ENCODE data around the gene CPEB2. TPM values are rescaled to one million over a fixed set of nuclear protein-coding genes. Genes with fewer than 3 reads are reported as not detected.

Gene CPEB2
- total RNA-seq, 2 experiments from 2014 or later = 4.4 to 5.4 TPM

- peaks cover 13% of the 10 kb centered on the region for H3K36me3 Mint-ChIP-seq (ENCODE audit: low read depth)
- intact Hi-C loops (cut with micrococcal nuclease) = no loop called here
Measured at GRCh38 chr4:15034071-15034764, 31.9 kb downstream of the CPEB2 start.

DNA sequence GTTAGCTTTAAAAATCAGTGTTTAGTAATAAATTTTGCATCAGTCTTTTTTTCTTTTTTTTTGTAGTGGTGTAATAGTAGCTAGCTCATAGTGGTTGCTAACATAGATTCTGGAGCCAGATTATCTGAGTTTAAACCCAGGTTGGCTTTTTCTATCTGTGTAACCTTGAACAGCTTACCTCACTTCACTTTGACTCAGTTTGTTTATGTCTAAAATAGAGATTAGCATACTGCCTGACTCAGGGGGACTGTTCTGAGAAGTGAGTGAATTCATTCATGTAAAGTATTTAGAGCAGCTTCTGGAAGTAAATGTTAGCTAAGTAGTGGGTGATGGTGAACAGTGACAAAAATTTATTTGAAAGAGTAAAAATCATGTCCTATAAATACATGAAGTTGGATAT lies 32.9 kb downstream of the CPEB2 start:
- Mint-ChIP-seq H3K27me3 (ENCODE audit: low read depth) (no peaks in the 10 kb centered on the region), H3K27ac (no peak overlapping the region), H3K4me3 (no peak overlapping the region), H3K36me3 (ENCODE audit: low read depth) (peaks cover 13% of the 10 kb centered on the region), H3K4me1 (ENCODE audit: low read depth) (peaks cover 2% of the 10 kb centered on the region), H3K9me3 (no peaks in the 10 kb centered on the region)
- DNase-seq = no peak
- intact Hi-C loops (cut with micrococcal nuclease) = no loop called here
- CTCF ChIA-PET = no interaction called here

More at GRCh38 chr4:15034071-15034764, 31.9 kb downstream of the CPEB2 start:
- H3K27ac Mint-ChIP-seq = no peak overlapping the region
- no peak for DNase-seq
- peaks cover 6% of the 10 kb centered on the region for H3K4me1 Mint-ChIP-seq (ENCODE audit: low read depth)
- no peaks in the 10 kb centered on the region for H3K27me3 Mint-ChIP-seq (ENCODE audit: low read depth)
- no peak overlapping the region for H3K4me3 Mint-ChIP-seq
- CTCF ChIA-PET = interaction anchor here (0.6 kb wide), 1 partner anchor 95 kb away, joined by 3 read pairs; no protein-coding TSS in a partner anchor
- no peaks in the 10 kb centered on the region for H3K9me3 Mint-ChIP-seq

DNA sequence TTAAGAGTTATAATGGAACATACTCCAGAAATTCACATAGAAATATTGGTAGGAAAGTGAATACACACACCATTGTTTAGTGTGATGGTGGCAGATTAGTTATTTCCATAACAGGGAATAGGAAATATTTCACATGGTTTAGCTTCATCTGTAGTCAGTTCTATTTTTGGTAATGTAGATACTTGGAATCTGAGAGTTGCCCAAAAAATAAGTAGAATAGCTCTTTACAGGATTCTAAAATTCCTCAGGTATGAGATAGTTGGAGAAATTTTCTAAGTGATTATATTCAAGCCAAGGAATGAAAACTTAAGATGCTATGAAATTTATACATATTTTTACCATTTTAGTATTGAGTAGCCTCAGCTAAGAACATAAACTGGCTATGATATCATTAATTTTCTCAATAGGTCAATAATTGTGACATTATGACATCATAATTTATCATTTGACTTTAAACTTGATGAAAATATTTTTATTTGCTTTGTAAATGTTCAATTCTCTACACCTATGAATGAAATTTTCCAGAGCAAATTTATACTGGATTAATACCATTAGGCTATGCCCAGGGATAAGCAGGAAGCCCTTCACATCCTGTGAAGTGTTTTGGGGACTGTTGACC lies 35.8 kb downstream of the CPEB2 start:
- H3K27ac Mint-ChIP-seq = no peak overlapping the region
- no peak for DNase-seq
- no peaks in the 10 kb centered on the region for H3K27me3 Mint-ChIP-seq (ENCODE audit: low read depth)
- H3K4me3 Mint-ChIP-seq = no peak overlapping the region
- peaks cover 15% of the 10 kb centered on the region for H3K36me3 Mint-ChIP-seq (ENCODE audit: low read depth)
- CTCF ChIA-PET = interaction anchor here (0.8 kb wide), 1 partner anchor 78 kb away, joined by 3 read pairs; no protein-coding TSS in a partner anchor
- intact Hi-C loops (cut with micrococcal nuclease) = no loop called here
- peaks cover 2% of the 10 kb centered on the region for H3K4me1 Mint-ChIP-seq (ENCODE audit: low read depth)
- H3K9me3 Mint-ChIP-seq = no peaks in the 10 kb centered on the region

GRCh38 chr4:15040916-15041463 lies 38.7 kb downstream of the CPEB2 start:
- Mint-ChIP-seq H3K4me1 (ENCODE audit: low read depth) (no peaks in the 10 kb centered on the region), H3K36me3 (ENCODE audit: low read depth) (peaks cover 4% of the 10 kb centered on the region), H3K27me3 (ENCODE audit: low read depth) (no peaks in the 10 kb centered on the region), H3K4me3 (no peak overlapping the region), H3K27ac (no peak overlapping the region), H3K9me3 (no peaks in the 10 kb centered on the region)
- no peak for DNase-seq
- CTCF ChIA-PET = no interaction called here
- intact Hi-C loops (cut with micrococcal nuclease) = loop anchor here (10.0 kb wide), 1 partner anchor 76 kb away; no protein-coding TSS in a partner anchor

DNA sequence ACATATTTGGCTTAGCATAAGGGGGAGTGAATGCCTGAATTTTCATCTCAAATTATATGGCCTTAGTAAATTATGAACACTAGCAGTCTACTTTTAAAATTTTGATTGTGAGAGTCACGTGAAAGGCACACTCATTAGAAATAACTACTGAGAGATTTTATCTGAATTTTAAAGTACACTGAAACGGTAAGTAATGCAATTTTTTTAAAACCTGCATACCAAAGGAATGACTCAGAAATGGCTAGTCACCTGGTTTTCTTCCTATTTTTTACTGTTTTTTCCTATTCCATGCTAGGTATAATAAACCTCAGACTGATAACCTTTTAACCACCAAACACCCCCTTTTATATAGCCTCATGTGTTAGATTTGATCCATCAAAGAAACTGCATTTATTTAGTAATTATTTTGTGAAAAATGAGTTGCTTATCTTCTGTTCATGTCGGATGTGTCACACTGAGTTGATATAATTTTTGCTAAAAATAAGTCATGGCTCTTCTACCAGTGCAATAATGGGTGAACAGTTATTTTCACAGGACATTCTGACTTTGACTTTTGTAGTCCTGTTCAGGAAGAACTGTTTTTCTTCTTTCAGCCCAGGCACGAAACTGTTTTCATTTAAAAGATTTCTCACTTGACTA lies 40.4 kb downstream of the CPEB2 start:
- no peaks in the 10 kb centered on the region for H3K9me3 Mint-ChIP-seq
- intact Hi-C loops (cut with micrococcal nuclease) = loop anchor here (10.0 kb wide), 1 partner anchor 78 kb away; no protein-coding TSS in a partner anchor
- no peak for DNase-seq
- H3K36me3 Mint-ChIP-seq (ENCODE audit: low read depth) = peaks cover 4% of the 10 kb centered on the region
- CTCF ChIA-PET = interaction anchor here (0.6 kb wide), 1 partner anchor 254 kb away, joined by 5 read pairs; no protein-coding TSS in a partner anchor
- H3K27me3 Mint-ChIP-seq (ENCODE audit: low read depth) = no peaks in the 10 kb centered on the region
- H3K27ac Mint-ChIP-seq = no peak overlapping the region
- no peak overlapping the region for H3K4me3 Mint-ChIP-seq
- H3K4me1 Mint-ChIP-seq (ENCODE audit: low read depth) = no peaks in the 10 kb centered on the region

GRCh38 chr4:15043226-15043625 lies 40.9 kb downstream of the CPEB2 start:
- intact Hi-C loops (cut with micrococcal nuclease) = loop anchor here (10.0 kb wide), 1 partner anchor 78 kb away; no protein-coding TSS in a partner anchor
- Mint-ChIP-seq H3K27ac (no peak overlapping the region), H3K9me3 (no peaks in the 10 kb centered on the region), H3K4me3 (no peak overlapping the region), H3K4me1 (ENCODE audit: low read depth) (no peaks in the 10 kb centered on the region), H3K27me3 (ENCODE audit: low read depth) (no peaks in the 10 kb centered on the region), H3K36me3 (ENCODE audit: low read depth) (peaks cover 4% of the 10 kb centered on the region)
- CTCF ChIA-PET = interaction anchor here (0.6 kb wide), 1 partner anchor 255 kb away, joined by 5 read pairs; no protein-coding TSS in a partner anchor
- no peak for DNase-seq

GRCh38 chr4:15043922-15044321 lies 41.6 kb downstream of the CPEB2 start:
- intact Hi-C loops (cut with micrococcal nuclease) = loop anchor here (10.0 kb wide), 1 partner anchor 79 kb away; no protein-coding TSS in a partner anchor
- no peaks in the 10 kb centered on the region for H3K9me3 Mint-ChIP-seq
- no peaks in the 10 kb centered on the region for H3K4me1 Mint-ChIP-seq (ENCODE audit: low read depth)
- no peak for DNase-seq
- H3K27me3 Mint-ChIP-seq (ENCODE audit: low read depth) = no peaks in the 10 kb centered on the region
- H3K36me3 Mint-ChIP-seq (ENCODE audit: low read depth) = peaks cover 4% of the 10 kb centered on the region
- no peak overlapping the region for H3K4me3 Mint-ChIP-seq
- H3K27ac Mint-ChIP-seq = no peak overlapping the region
- CTCF ChIA-PET = no interaction called here

DNA sequence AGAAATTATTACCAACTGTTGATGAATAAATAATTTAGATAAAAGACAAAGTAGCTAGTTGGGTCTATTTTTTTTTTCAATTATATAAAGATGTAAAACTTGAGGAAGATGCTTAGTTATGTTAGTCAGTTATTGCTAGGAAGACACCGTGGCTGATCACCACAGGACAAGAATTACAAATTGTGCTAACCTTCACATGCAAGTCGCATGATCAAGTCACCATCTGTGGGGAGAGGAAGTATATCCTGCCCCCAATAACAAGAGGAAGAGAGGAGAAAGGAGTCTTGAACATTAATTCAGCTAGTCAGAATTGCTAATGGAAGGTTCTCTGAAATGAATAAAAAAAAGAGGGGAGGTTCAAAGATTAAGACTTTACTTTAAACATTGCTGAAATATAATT lies 52.3 kb downstream of the CPEB2 start:
- Mint-ChIP-seq H3K27ac (no peak overlapping the region), H3K27me3 (ENCODE audit: low read depth) (no peaks in the 10 kb centered on the region), H3K9me3 (no peaks in the 10 kb centered on the region), H3K4me3 (no peak overlapping the region), H3K36me3 (ENCODE audit: low read depth) (peaks cover 23% of the 10 kb centered on the region), H3K4me1 (ENCODE audit: low read depth) (no peaks in the 10 kb centered on the region)
- CTCF ChIA-PET = no interaction called here
- no peak for DNase-seq
- intact Hi-C loops (cut with micrococcal nuclease) = no loop called here

DNA sequence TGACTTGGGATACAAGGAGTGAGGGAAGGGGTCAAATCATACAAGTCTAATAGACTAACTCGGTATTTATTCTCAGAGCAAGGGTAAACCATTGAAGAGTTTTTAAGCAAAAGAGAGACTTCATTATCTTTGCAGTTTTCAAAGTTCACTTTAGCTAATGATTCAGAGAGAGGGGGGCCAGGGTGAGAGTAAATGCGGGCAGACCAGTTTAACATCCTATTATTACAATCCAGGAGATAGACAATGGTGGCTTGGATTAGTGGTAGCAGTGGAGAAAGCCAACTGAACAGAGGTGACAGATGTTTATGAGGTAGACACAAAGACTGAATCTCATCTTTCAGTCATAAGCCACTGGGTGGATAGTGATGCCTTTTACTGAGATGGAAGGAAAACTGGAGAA lies 57.9 kb downstream of the CPEB2 start:
- DNase-seq = no peak
- H3K36me3 Mint-ChIP-seq (ENCODE audit: low read depth) = peaks cover 20% of the 10 kb centered on the region
- no peaks in the 10 kb centered on the region for H3K9me3 Mint-ChIP-seq
- no peaks in the 10 kb centered on the region for H3K27me3 Mint-ChIP-seq (ENCODE audit: low read depth)
- no peaks in the 10 kb centered on the region for H3K4me1 Mint-ChIP-seq (ENCODE audit: low read depth)
- no peak overlapping the region for H3K4me3 Mint-ChIP-seq
- no peak overlapping the region for H3K27ac Mint-ChIP-seq
- CTCF ChIA-PET = interaction anchor here (0.6 kb wide), 1 partner anchor 25 kb away, joined by 3 read pairs; no protein-coding TSS in a partner anchor
- intact Hi-C loops (cut with micrococcal nuclease) = no loop called here

- Mint-ChIP-seq H3K27me3 (ENCODE audit: low read depth) (no peaks in the 10 kb centered on the region), H3K27ac (no peak overlapping the region), H3K36me3 (ENCODE audit: low read depth) (peaks cover 14% of the 10 kb centered on the region), H3K9me3 (no peaks in the 10 kb centered on the region), H3K4me3 (no peak overlapping the region), H3K4me1 (ENCODE audit: low read depth) (no peaks in the 10 kb centered on the region)
- intact Hi-C loops (cut with micrococcal nuclease) = no loop called here
- DNase-seq = no peak
- CTCF ChIA-PET = no interaction called here
Measured at GRCh38 chr4:15063341-15063740, 61.1 kb downstream of the CPEB2 start.

DNA sequence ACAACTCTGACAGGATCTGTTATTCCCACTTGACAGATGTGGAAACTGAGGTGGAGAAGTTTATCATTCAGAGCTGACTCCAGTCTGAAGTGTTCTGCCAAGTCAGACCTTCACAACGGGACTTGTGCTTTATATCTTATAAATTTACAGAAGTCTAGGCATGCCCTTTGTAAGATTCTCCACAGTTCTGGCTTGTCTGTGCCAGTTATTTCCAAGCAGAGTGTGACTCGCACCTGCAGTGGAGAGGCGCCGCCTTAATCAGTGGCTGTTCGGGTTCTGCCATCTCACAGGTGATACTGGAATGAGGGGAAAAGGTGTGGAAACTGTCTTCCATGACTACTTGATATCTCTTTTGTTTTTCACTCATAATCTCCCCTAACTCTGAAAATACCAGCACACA lies 63.2 kb downstream of the CPEB2 start:
- intact Hi-C loops (cut with micrococcal nuclease) = no loop called here
- H3K4me3 Mint-ChIP-seq = no peak overlapping the region
- H3K27ac Mint-ChIP-seq = no peak overlapping the region
- CTCF ChIA-PET = no interaction called here
- no peaks in the 10 kb centered on the region for H3K4me1 Mint-ChIP-seq (ENCODE audit: low read depth)
- no peaks in the 10 kb centered on the region for H3K9me3 Mint-ChIP-seq
- no peak for DNase-seq
- peaks cover 8% of the 10 kb centered on the region for H3K36me3 Mint-ChIP-seq (ENCODE audit: low read depth)
- H3K27me3 Mint-ChIP-seq (ENCODE audit: low read depth) = no peaks in the 10 kb centered on the region

GRCh38 chr4:15066140-15066539 lies 63.9 kb downstream of the CPEB2 start:
- CTCF ChIA-PET = no interaction called here
- peaks cover 8% of the 10 kb centered on the region for H3K36me3 Mint-ChIP-seq (ENCODE audit: low read depth)
- H3K9me3 Mint-ChIP-seq = no peaks in the 10 kb centered on the region
- H3K4me1 Mint-ChIP-seq (ENCODE audit: low read depth) = no peaks in the 10 kb centered on the region
- no peak overlapping the region for H3K27ac Mint-ChIP-seq
- DNase-seq = no peak
- no peak overlapping the region for H3K4me3 Mint-ChIP-seq
- no peaks in the 10 kb centered on the region for H3K27me3 Mint-ChIP-seq (ENCODE audit: low read depth)
- intact Hi-C loops (cut with micrococcal nuclease) = no loop called here

Measured in activated naive CD4-positive, alpha-beta T cell treated with anti-CD3 and anti-CD28 coated beads for 36 hours (primary cell).